Measurements from ENCODE around the gene TSBP1.
A peak's percentile ranks its signal among the peaks of the same experiment; 100 is the strongest.

TSBP1 gene, protein sequence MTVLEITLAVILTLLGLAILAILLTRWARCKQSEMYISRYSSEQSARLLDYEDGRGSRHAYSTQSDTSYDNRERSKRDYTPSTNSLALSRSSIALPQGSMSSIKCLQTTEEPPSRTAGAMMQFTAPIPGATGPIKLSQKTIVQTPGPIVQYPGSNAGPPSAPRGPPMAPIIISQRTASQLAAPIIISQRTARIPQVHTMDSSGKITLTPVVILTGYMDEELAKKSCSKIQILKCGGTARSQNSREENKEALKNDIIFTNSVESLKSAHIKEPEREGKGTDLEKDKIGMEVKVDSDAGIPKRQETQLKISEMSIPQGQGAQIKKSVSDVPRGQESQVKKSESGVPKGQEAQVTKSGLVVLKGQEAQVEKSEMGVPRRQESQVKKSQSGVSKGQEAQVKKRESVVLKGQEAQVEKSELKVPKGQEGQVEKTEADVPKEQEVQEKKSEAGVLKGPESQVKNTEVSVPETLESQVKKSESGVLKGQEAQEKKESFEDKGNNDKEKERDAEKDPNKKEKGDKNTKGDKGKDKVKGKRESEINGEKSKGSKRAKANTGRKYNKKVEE

DNA sequence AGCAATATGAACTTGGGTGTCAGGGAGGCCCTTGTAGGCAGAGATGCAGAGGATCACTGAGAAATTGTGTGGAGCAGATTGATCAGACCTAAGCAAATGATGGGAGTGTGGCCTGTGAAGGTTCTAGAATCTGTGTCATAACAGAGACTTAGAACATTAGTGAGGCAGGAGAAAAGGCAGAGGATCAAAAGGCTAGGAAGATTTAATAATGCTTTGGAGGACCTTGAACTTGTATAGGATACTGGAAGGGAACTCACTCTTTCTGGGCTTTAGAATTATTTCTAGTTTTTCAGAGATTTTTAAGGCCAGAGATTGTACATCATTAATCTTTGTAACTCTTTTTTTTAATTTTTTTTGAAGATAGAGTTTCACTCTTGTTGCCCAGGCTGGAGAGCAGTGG is at the start of gene TSBP1:
TSS of gene TSBP1 (minus strand) at position 101 of the 400 bp plus-strand sequence. CDS start 197 bp downstream, outside the sequence.
- TF ChIP-seq, protein P1, sequence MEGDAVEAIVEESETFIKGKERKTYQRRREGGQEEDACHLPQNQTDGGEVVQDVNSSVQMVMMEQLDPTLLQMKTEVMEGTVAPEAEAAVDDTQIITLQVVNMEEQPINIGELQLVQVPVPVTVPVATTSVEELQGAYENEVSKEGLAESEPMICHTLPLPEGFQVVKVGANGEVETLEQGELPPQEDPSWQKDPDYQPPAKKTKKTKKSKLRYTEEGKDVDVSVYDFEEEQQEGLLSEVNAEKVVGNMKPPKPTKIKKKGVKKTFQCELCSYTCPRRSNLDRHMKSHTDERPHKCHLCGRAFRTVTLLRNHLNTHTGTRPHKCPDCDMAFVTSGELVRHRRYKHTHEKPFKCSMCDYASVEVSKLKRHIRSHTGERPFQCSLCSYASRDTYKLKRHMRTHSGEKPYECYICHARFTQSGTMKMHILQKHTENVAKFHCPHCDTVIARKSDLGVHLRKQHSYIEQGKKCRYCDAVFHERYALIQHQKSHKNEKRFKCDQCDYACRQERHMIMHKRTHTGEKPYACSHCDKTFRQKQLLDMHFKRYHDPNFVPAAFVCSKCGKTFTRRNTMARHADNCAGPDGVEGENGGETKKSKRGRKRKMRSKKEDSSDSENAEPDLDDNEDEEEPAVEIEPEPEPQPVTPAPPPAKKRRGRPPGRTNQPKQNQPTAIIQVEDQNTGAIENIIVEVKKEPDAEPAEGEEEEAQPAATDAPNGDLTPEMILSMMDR (IDR thresholded peaks at IDR 0.05; ENCODE audit: control extremely low read depth, extremely low read depth, low read depth, missing control alignments) = no peak
- DNase-seq (ENCODE audit: extremely low spot score) = no peak
- ChIA-PET CTCF (no interaction called here), POLR2A (no interaction called here)

DNA sequence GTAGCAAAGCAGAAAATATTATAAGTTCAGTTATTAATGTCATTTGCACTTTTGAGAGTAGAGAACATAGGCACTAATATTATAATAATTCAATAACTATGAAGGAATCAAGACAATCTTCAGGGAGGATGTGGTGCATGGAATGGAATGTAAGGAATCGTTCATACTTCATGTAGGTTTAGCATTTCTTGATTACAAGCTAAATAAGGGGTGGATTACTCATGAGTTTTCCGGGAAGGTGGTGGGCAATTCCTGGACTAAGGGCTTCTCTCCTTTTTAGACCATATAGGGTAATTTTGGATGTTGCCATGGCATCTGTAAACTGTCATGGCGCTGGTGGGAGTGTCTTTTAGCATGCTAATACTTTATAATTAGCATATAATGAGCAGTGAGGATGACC is 44.3 kb upstream of the TSBP1 start:
- DNase-seq (ENCODE audit: extremely low spot score) = no peak
- ChIA-PET POLR2A (no interaction called here), CTCF (interaction anchor here (1.0 to 14.8 kb wide), 12 partner anchors 9 to 454 kb away, joined by 3 to 234 read pairs (median 10); partner anchors contain the start of genes BTNL2 and TAP2)
- TF ChIP-seq, protein P1 (IDR thresholded peaks at IDR 0.05; ENCODE audit: control extremely low read depth, extremely low read depth, low read depth, missing control alignments) = no peak

DNA sequence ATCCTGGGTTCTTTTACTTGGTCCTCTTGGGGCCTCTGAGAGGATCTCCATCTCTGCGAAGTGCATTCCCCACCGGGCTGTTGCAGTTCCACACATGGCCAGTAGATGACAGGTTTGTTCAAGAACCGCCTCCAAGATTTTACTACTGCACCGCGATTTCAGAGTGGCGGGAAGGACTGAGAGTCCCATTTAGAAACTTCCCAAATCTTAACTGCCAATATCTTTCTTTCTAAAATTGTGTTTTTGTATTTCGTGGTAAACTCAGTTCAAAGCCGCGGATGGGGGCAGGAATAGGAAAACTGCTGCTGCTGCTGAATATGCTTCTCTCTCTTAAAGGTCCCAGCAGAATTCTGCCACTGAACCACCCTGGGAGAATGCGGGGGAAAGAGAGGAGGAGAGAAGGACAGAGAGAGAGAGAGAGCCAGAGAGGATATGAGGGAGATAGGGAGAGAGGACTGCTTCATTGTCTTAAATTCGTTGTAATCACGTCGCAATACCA is 43.9 kb upstream of the TSBP1 start:
- DNase-seq (ENCODE audit: extremely low spot score) = peak; percentile 53
- ChIA-PET POLR2A (no interaction called here), CTCF (interaction anchor here (1.0 to 14.8 kb wide), 12 partner anchors 9 to 454 kb away, joined by 3 to 234 read pairs (median 27); partner anchors contain the start of genes BTNL2 and TAP2)
- TF ChIP-seq, protein P1 (IDR thresholded peaks at IDR 0.05; ENCODE audit: control extremely low read depth, extremely low read depth, low read depth, missing control alignments) = peak; percentile 98

DNA sequence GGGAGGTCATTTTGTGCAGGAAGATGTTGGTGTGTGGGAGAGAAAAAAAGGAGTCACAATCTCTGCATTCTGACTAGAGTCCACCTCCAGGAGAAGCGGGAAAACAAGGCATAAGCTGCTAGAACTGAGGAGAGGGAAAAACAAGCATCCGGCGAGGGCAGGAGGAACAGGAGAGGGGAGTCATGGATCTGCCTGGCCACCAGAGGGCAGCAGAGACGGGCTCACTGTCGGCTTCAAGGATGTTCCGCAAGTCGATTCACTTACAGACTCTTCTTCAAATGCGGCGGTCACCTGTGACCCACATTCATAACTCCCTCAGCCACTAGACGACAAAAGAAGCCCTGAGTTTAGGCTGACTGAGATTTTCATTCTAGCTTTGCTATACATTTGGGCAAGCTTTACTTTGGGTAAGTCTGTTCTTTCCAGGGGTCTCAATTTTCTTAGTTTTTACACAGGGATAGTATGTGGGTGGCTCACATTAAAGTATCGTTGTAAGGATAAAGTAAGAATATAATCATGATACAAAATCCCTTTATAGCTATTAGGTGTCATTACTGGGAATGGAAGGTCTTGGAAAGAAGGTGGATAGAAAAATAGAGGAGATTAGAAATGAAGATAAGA is 41.8 kb upstream of the TSBP1 start:
- TF ChIP-seq, protein P1 (IDR thresholded peaks at IDR 0.05; ENCODE audit: control extremely low read depth, extremely low read depth, low read depth, missing control alignments) = peak; percentile 92
- CTCF ChIA-PET = interaction anchor here (0.7 to 14.8 kb wide), 49 partner anchors 12 to 462 kb away, joined by 3 to 234 read pairs (median 4); partner anchors contain the start of genes BTNL2, PSMB9, TAP1 and TAP2
- DNase-seq (ENCODE audit: extremely low spot score) = peak; percentile 80
- POLR2A ChIA-PET = no interaction called here

DNA sequence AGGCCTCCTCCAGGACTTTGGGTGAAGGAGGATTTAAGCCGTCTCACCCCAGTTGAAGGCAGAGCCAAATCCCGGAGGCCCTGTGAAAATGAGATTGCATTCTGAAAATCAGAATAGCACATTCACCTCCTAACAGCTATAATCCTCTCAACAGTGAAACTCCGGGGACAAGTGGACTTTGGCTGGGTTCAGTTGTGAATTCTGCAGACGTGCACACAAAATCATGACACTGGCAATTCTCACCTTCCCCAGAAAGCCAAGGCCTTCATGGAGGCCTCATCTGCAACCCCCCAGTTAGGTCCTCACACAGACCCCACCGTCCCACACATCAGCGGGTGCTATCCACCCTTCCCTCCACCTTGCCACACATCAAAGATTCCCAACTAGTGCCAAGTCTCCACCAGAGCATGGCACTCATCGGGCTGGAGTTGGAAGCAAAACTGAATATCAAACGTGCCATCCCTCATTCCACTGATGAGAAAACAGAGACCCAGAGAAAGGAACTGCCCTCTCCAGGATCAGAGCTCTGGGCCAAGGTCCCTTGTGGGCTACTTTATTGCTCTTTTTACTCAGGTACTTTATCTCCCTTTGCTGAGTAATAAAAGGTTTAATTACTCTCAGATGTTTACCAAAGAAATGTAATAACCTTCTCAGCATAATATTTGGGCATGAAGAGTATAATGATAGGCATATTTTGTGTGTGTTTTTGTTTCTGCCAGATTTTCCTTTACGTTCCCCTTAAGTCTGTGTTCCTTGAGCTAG is 40.0 kb upstream of the TSBP1 start:
- CTCF ChIA-PET = interaction anchor here (1.3 to 14.8 kb wide), 8 partner anchors 10 to 458 kb away, joined by 3 to 234 read pairs (median 54); partner anchors contain the start of gene BTNL2
- TF ChIP-seq, protein P1 (IDR thresholded peaks at IDR 0.05; ENCODE audit: control extremely low read depth, extremely low read depth, low read depth, missing control alignments) = no peak
- POLR2A ChIA-PET = no interaction called here

More for the DNA sequence above, 40.0 kb upstream of the TSBP1 start:
- no peak for DNase-seq (ENCODE audit: extremely low spot score)
